Fibroblast of the conjunctiva (primary cell): Measurements from ENCODE around the gene ARHGAP44.

ENCODE experiments used
- DNase-seq: peaks from one replicate; pipeline ENCODE4 v3.0.0-alpha.2; 2010; ENCODE audit warnings: low read depth

The ARHGAP44 gene

GRCh38 chr17:12789481-12790248 lies at the start of gene ARHGAP44:
TSS of gene ARHGAP44 (plus strand) at chr17:12789498. CDS start at chr17:12789839, 341 bp downstream.
- peak; percentile 17 for DNase-seq

GRCh38 chr17:12739500-12739899 lies 49.8 kb upstream of the ARHGAP44 start:
- no peak for DNase-seq

- no peak for DNase-seq
Measured at GRCh38 chr17:12743046-12743445, 46.3 kb upstream of the ARHGAP44 start.

- no peak for DNase-seq
Measured at GRCh38 chr17:12744298-12744697, 45.0 kb upstream of the ARHGAP44 start.

- DNase-seq, result no peak
Measured at GRCh38 chr17:12744786-12745185, 44.5 kb upstream of the ARHGAP44 start.

GRCh38 chr17:12745486-12745885 lies 43.8 kb upstream of the ARHGAP44 start:
- no peak for DNase-seq

- DNase-seq, result no peak
Measured at GRCh38 chr17:12756786-12757185, 32.5 kb upstream of the ARHGAP44 start.

GRCh38 chr17:12759090-12759489 lies 30.2 kb upstream of the ARHGAP44 start:
- DNase-seq, result no peak

GRCh38 chr17:12765548-12765947 lies 23.8 kb upstream of the ARHGAP44 start:
- DNase-seq, result peak; percentile 57

GRCh38 chr17:12768255-12768654 lies 21.0 kb upstream of the ARHGAP44 start:
- no peak for DNase-seq

GRCh38 chr17:12769981-12770380 lies 19.3 kb upstream of the ARHGAP44 start:
- DNase-seq, result no peak

- no peak for DNase-seq
Measured at GRCh38 chr17:12773153-12773552, 16.1 kb upstream of the ARHGAP44 start.

GRCh38 chr17:12789075-12789480 lies 220 bp upstream of the ARHGAP44 start:
- no peak for DNase-seq

GRCh38 chr17:12790249-12791106 lies 1.2 kb downstream of the ARHGAP44 start:
- DNase-seq, result no peak

- no peak for DNase-seq
Measured at GRCh38 chr17:12794919-12795532, 5.7 kb downstream of the ARHGAP44 start.

- DNase-seq, result no peak
Measured at GRCh38 chr17:12800855-12801365, 11.6 kb downstream of the ARHGAP44 start.

- no peak for DNase-seq
Measured at GRCh38 chr17:12806630-12807029, 17.3 kb downstream of the ARHGAP44 start.

- no peak for DNase-seq
Measured at GRCh38 chr17:12808723-12809122, 19.4 kb downstream of the ARHGAP44 start.

GRCh38 chr17:12812877-12813276 lies 23.6 kb downstream of the ARHGAP44 start:
- no peak for DNase-seq

- DNase-seq, result no peak
Measured at GRCh38 chr17:12813664-12814063, 24.4 kb downstream of the ARHGAP44 start.

- no peak for DNase-seq
Measured at GRCh38 chr17:12814718-12815117, 25.4 kb downstream of the ARHGAP44 start.

- no peak for DNase-seq
Measured at GRCh38 chr17:12815642-12816141, 26.4 kb downstream of the ARHGAP44 start.
